ENCODE measurements around the gene SERGEF.

Gene SERGEF

DNA sequence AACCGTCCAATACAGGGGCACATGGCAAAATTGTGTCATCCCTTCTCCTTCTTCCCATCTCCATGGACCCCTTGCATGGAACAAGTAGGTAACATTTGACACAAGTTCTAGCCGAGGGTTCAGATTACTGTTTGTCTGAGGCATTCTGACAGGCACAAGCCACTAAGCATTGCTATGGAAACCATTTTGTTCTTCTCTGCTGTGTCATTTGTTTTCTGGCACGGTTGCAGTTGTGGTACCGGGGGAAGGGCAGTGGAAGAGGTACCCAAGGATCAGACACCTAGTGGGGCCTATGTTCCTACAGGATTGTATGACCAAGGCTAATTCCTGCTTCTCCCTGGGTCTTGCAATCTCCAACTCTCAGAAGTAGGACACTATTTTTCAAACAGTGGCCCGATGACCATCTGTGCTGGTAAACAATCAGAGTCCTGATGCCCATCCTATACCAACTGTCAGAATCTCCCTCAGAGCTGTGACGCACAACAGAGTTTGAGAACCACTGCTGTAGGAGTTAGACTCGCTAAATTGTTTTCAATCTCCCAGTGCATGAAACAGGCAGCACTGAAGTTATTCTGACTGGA, 209.0 kb downstream of the SERGEF start:
- H3K9me3 ChIP-seq (ENCODE audit: control insufficient read depth, insufficient read depth, low read length), result no peaks in the 10 kb centered on the region
- H3K36me3 ChIP-seq (ENCODE audit: control insufficient read depth, insufficient read depth, low read length), result peaks cover 2% of the 10 kb centered on the region
- H3K9ac ChIP-seq (ENCODE audit: low read depth, low read length), result no peak overlapping the region
- peaks cover 8% of the 10 kb centered on the region for H3K4me1 ChIP-seq (ENCODE audit: control insufficient read depth, insufficient read depth, low read length)
- no peak overlapping the region for H3K4me3 ChIP-seq (ENCODE audit: low read depth, low read length)
- H3K27me3 ChIP-seq (ENCODE audit: control insufficient read depth, insufficient read depth, low read length), result no peaks in the 10 kb centered on the region

DNA sequence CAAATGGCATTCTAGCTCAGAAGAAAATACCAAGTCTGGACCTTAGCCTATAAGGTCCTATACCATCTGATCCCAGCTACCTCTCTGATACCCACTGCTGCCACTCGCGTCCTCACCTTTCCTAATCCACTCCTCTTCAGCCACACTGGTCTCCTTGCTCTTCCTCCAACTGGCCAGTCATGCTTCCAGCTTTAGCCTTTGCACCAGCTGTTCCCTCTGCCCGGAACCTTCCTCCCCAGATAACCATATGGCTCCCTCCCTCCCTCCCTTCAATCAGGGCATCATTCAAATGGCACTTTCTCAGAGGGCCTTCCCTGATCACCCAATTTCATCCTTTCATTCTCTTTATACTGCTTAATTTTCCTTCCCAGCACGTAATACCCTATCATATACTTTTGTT, 210.4 kb downstream of the SERGEF start:
- Histone ChIP-seq H3K36me3 (ENCODE audit: control insufficient read depth, insufficient read depth, low read length) (peaks cover 2% of the 10 kb centered on the region), H3K4me1 (ENCODE audit: control insufficient read depth, insufficient read depth, low read length) (peaks cover 8% of the 10 kb centered on the region), H3K9ac (ENCODE audit: low read depth, low read length) (no peak overlapping the region), H3K9me3 (ENCODE audit: control insufficient read depth, insufficient read depth, low read length) (no peaks in the 10 kb centered on the region), H3K4me3 (ENCODE audit: low read depth, low read length) (no peak overlapping the region), H3K27me3 (ENCODE audit: control insufficient read depth, insufficient read depth, low read length) (no peaks in the 10 kb centered on the region)

DNA sequence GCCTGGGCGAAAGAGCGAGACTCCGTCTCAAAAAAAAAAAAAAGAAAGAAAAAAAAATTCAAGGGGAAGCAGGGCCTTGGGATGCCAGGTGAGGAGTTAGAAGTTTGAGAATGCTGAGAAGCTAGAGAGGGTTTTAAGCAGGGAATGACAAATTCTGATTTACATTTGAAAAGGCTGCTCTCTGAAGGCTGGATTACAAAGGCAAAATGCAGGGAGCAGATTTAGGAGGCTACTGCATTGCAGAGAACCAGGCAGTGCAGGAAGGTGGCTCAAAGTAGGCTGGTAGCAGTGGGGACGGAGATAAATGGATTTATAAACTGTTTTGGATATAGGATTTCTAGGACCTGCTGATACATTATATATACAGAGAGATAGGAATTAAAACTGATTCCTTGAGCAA, 211.7 kb downstream of the SERGEF start:
- no peak overlapping the region for H3K4me3 ChIP-seq (ENCODE audit: low read depth, low read length)
- peaks cover 8% of the 10 kb centered on the region for H3K4me1 ChIP-seq (ENCODE audit: control insufficient read depth, insufficient read depth, low read length)
- no peaks in the 10 kb centered on the region for H3K9me3 ChIP-seq (ENCODE audit: control insufficient read depth, insufficient read depth, low read length)
- no peaks in the 10 kb centered on the region for H3K27me3 ChIP-seq (ENCODE audit: control insufficient read depth, insufficient read depth, low read length)
- H3K36me3 ChIP-seq (ENCODE audit: control insufficient read depth, insufficient read depth, low read length), result peaks cover 2% of the 10 kb centered on the region
- H3K9ac ChIP-seq (ENCODE audit: low read depth, low read length), result no peak overlapping the region

DNA sequence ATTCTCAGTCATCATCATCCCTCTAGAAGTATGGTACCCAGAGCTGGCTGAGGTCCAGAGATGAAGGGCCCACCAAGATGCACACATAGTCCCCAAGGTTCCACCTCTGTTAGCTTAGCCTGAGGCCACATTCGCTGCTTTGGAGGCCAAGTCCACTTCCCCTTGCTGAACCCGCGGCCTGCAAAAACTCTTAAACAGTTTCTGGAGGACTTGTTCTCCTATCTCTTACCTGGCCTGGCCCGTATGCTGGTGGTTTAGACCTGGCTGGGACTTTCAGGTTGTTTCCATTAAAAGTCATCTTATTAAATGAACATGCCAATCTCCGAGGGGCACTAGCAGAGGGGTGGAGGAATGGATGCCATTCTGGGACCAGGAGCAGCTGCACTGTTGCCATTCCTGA, 213.7 kb downstream of the SERGEF start:
- Histone ChIP-seq H3K9me3 (ENCODE audit: control insufficient read depth, insufficient read depth, low read length) (no peaks in the 10 kb centered on the region), H3K36me3 (ENCODE audit: control insufficient read depth, insufficient read depth, low read length) (peaks cover 2% of the 10 kb centered on the region), H3K4me3 (ENCODE audit: low read depth, low read length) (no peak overlapping the region), H3K4me1 (ENCODE audit: control insufficient read depth, insufficient read depth, low read length) (peaks cover 8% of the 10 kb centered on the region), H3K27me3 (ENCODE audit: control insufficient read depth, insufficient read depth, low read length) (no peaks in the 10 kb centered on the region), H3K9ac (ENCODE audit: low read depth, low read length) (no peak overlapping the region)

DNA sequence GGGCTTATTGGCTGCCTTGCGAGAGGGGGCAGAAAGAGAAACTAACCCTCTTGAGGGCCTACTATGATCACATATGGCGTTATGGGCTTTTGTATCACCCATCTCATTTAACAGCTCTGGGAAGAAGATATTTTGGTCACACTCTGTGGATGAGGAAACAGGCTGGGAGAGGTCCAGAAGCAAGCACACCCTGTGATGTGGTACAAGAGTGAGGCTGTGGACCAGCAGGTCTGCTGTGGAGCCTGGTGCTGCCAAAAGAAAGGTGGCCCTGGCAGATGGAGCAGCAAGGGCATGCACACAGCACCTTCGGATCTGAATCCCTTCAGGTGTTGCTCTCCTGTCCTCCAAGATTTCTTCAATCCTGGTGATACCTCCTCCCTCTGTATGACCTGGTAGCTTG, 214.1 kb downstream of the SERGEF start:
- Histone ChIP-seq H3K36me3 (ENCODE audit: control insufficient read depth, insufficient read depth, low read length) (peaks cover under 1% of the 10 kb centered on the region), H3K4me3 (ENCODE audit: low read depth, low read length) (no peak overlapping the region), H3K4me1 (ENCODE audit: control insufficient read depth, insufficient read depth, low read length) (peaks cover 8% of the 10 kb centered on the region), H3K9ac (ENCODE audit: low read depth, low read length) (no peak overlapping the region), H3K9me3 (ENCODE audit: control insufficient read depth, insufficient read depth, low read length) (no peaks in the 10 kb centered on the region), H3K27me3 (ENCODE audit: control insufficient read depth, insufficient read depth, low read length) (no peaks in the 10 kb centered on the region)

DNA sequence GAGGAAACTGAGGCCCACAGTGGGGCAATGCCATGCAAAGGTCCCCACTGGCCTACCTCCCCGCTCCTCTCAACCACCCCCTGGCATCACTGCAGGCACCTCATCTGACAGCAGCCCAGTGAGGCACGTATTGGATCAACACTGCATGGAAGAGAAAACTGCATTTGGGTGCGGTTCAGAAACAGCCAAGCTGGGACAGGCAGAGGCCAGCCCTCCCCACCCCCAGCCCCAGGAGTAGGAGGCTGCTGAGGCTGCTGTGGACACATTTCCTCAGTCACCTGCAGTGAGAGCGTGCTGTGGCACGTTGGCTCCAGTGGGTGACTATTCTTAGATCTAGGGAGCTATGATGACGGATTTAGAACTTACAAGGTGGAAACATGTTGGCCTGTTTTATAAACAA, 214.6 kb downstream of the SERGEF start:
- Histone ChIP-seq H3K4me1 (ENCODE audit: control insufficient read depth, insufficient read depth, low read length) (peaks cover 8% of the 10 kb centered on the region), H3K4me3 (ENCODE audit: low read depth, low read length) (no peak overlapping the region), H3K9me3 (ENCODE audit: control insufficient read depth, insufficient read depth, low read length) (no peaks in the 10 kb centered on the region), H3K27me3 (ENCODE audit: control insufficient read depth, insufficient read depth, low read length) (no peaks in the 10 kb centered on the region), H3K36me3 (ENCODE audit: control insufficient read depth, insufficient read depth, low read length) (no peaks in the 10 kb centered on the region), H3K9ac (ENCODE audit: low read depth, low read length) (no peak overlapping the region)

DNA sequence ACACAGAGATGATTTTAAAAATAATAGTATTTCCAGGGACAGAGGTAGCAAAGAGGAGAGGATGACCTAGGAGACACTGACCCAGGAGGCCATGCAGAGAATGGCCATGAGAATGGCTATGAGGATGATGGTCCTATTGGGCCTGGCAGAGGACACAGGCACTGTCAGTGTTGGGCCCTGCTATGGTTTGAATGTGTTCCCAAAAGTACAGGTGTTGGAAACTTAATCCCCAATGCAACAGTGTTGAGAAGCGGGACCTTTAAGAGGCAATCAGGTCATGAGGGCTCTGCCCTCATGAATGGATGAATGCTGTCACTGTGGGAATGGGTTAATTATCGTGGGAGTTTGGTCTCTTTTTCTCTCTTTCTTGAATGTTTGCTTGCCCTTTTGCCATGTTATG, 216.7 kb downstream of the SERGEF start:
- Histone ChIP-seq H3K36me3 (ENCODE audit: control insufficient read depth, insufficient read depth, low read length) (no peaks in the 10 kb centered on the region), H3K9me3 (ENCODE audit: control insufficient read depth, insufficient read depth, low read length) (no peaks in the 10 kb centered on the region), H3K4me3 (ENCODE audit: low read depth, low read length) (no peak overlapping the region), H3K4me1 (ENCODE audit: control insufficient read depth, insufficient read depth, low read length) (peaks cover under 1% of the 10 kb centered on the region), H3K9ac (ENCODE audit: low read depth, low read length) (no peak overlapping the region), H3K27me3 (ENCODE audit: control insufficient read depth, insufficient read depth, low read length) (no peaks in the 10 kb centered on the region)

DNA sequence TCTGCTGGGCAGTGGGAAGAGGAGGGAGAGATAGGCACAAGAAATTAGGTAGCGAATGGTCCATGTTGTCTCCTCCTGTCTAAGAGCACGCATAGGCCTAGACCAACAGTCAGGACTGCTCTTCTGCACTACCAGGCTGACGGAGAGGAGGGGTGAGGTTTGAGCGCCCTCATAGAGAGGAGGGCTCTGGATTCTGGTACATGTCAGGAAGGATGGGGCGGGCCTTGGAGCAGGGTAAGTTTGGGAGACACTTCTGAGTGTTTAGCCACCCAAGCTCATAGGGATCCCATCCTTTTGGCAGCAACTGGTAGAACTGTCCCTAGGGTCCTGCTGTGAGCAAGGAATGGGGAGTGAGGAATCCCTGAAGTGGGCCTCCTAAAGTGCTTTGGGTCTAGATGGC, 217.9 kb downstream of the SERGEF start:
- no peak overlapping the region for H3K4me3 ChIP-seq (ENCODE audit: low read depth, low read length)
- no peaks in the 10 kb centered on the region for H3K27me3 ChIP-seq (ENCODE audit: control insufficient read depth, insufficient read depth, low read length)
- H3K9me3 ChIP-seq (ENCODE audit: control insufficient read depth, insufficient read depth, low read length), result no peaks in the 10 kb centered on the region
- no peaks in the 10 kb centered on the region for H3K4me1 ChIP-seq (ENCODE audit: control insufficient read depth, insufficient read depth, low read length)
- no peaks in the 10 kb centered on the region for H3K36me3 ChIP-seq (ENCODE audit: control insufficient read depth, insufficient read depth, low read length)
- H3K9ac ChIP-seq (ENCODE audit: low read depth, low read length), result no peak overlapping the region

DNA sequence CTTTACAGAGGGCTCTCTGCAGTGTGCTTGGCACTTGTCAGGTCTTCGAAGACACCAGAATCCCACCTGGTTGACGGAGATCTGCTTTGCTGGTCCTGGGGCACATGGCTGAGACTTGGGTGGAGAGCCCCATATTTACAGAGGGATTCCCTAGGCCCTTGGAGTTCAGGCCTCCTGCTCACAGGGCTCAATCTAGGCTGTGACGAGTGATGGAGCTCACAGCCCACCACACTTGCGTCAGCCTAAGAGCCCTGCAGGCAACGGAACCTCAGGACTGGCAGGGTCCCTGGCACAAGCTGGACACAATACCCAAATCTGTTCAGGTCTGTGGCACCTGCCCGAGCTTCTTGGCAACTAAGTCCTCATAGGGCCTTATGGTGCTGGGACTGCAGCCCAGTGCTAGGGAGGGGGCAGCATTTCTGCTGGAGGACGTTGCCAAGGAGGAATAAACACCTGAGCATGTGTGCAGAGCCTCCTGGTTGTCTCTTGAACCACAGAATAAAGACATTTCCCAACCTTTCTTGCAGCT, 219.1 kb downstream of the SERGEF start:
- no peaks in the 10 kb centered on the region for H3K4me1 ChIP-seq (ENCODE audit: control insufficient read depth, insufficient read depth, low read length)
- no peaks in the 10 kb centered on the region for H3K9me3 ChIP-seq (ENCODE audit: control insufficient read depth, insufficient read depth, low read length)

DNA sequence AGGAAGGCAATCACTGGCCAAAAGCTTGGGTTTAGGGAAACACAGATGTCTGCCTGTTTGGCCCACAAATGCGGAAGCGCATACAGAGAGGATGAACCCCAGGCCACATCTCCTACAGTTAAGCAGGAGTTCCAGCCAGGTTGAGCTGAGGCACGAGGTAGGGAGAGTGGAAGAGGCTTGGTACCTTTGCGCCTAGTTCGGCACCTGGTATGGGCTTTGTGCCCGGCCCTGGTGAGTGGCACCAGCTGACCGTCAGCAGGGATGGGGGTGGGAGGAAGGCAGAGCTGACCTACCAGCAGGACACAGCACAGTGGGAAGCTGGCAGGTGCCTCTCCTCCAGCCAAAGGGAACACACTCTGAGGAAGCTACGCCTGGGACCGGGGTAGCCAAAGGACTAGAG, 220.7 kb downstream of the SERGEF start:
- no peaks in the 10 kb centered on the region for H3K36me3 ChIP-seq (ENCODE audit: control insufficient read depth, insufficient read depth, low read length)
- H3K9me3 ChIP-seq (ENCODE audit: control insufficient read depth, insufficient read depth, low read length), result no peaks in the 10 kb centered on the region
- H3K4me1 ChIP-seq (ENCODE audit: control insufficient read depth, insufficient read depth, low read length), result no peaks in the 10 kb centered on the region
- H3K4me3 ChIP-seq (ENCODE audit: low read depth, low read length), result no peak overlapping the region
- no peaks in the 10 kb centered on the region for H3K27me3 ChIP-seq (ENCODE audit: control insufficient read depth, insufficient read depth, low read length)
- no peak overlapping the region for H3K9ac ChIP-seq (ENCODE audit: low read depth, low read length)

More for the DNA sequence above, 219.1 kb downstream of the SERGEF start:
- H3K27me3 ChIP-seq (ENCODE audit: control insufficient read depth, insufficient read depth, low read length), result no peaks in the 10 kb centered on the region
- no peak overlapping the region for H3K9ac ChIP-seq (ENCODE audit: low read depth, low read length)
- H3K4me3 ChIP-seq (ENCODE audit: low read depth, low read length), result no peak overlapping the region
- no peaks in the 10 kb centered on the region for H3K36me3 ChIP-seq (ENCODE audit: control insufficient read depth, insufficient read depth, low read length)

DNA sequence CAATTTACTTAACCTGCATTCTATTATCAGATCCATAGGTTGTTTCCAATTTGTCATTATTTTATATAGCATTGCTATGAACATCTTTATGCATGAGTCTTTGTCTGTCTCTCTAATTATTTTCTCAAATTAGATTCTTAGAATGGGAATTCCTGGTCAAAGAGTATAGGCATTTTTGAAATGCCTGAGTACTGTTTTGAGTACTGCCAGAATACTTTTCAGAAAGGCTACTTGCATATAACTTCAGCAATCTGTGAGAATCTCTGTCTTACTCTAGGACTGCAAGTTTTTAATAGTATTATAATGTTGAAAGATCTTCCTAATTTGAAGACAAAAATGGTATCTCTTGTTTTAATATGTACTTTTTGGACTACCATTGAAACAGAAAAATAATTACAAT, 221.7 kb downstream of the SERGEF start:
- Histone ChIP-seq H3K27me3 (ENCODE audit: control insufficient read depth, insufficient read depth, low read length) (no peaks in the 10 kb centered on the region), H3K9ac (ENCODE audit: low read depth, low read length) (no peak overlapping the region), H3K4me3 (ENCODE audit: low read depth, low read length) (no peak overlapping the region), H3K4me1 (ENCODE audit: control insufficient read depth, insufficient read depth, low read length) (no peaks in the 10 kb centered on the region), H3K9me3 (ENCODE audit: control insufficient read depth, insufficient read depth, low read length) (no peaks in the 10 kb centered on the region), H3K36me3 (ENCODE audit: control insufficient read depth, insufficient read depth, low read length) (no peaks in the 10 kb centered on the region)

DNA sequence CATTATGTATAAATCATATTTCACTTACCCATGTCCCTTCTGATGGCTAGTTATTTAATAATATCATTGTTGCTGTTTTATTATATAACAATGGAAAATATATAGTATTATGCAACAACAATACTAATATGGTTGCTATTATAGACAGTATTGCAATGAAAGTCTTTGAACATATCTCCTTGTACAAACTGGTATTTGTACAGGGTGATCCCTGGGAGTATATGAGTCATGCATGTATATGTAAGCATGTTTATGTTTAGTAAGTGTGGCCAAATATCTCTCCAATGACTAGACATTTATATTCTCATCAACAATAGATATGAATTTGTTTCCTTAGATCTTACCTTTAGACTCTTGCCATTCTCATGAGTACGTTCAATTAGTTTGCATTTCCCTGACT, 222.4 kb downstream of the SERGEF start:
- Histone ChIP-seq H3K36me3 (ENCODE audit: control insufficient read depth, insufficient read depth, low read length) (no peaks in the 10 kb centered on the region), H3K4me3 (ENCODE audit: low read depth, low read length) (no peak overlapping the region), H3K4me1 (ENCODE audit: control insufficient read depth, insufficient read depth, low read length) (no peaks in the 10 kb centered on the region), H3K9me3 (ENCODE audit: control insufficient read depth, insufficient read depth, low read length) (no peaks in the 10 kb centered on the region), H3K27me3 (ENCODE audit: control insufficient read depth, insufficient read depth, low read length) (no peaks in the 10 kb centered on the region), H3K9ac (ENCODE audit: low read depth, low read length) (no peak overlapping the region)

Measured in iPS-15b (cell line).